HepG2 (cell line): Measurements from ENCODE around the gene PLK3. TPM values are rescaled to one million over a fixed set of nuclear protein-coding genes. Genes with fewer than 3 reads are reported as not detected.

Source experiments
- CBX1 ChIP-seq: IDR thresholded peaks from one replicate; pipeline ENCODE4 v1.6.1; 2016; ENCODE audit warnings: antibody characterized with exemption, low read depth
- ETS1 ChIP-seq: sonication (generic); formaldehyde crosslinking; IDR thresholded peaks from 2 replicates; pipeline ENCODE4 v1.4.0; 2020; ENCODE audit warnings: missing genetic modification reagents
- GLI4 ChIP-seq: sonication (generic); formaldehyde crosslinking; IDR thresholded peaks from 2 replicates; pipeline ENCODE4 v1.5.1; 2020; ENCODE audit warnings: missing genetic modification reagents, mild to moderate bottlenecking, moderate library complexity, borderline replicate concordance
- MEIS2 ChIP-seq: sonication (generic); formaldehyde crosslinking; IDR thresholded peaks from 2 replicates; pipeline ENCODE4 v1.9.0; 2021; ENCODE audit warnings: mild to moderate bottlenecking, missing genetic modification reagents
- MLX ChIP-seq: IDR thresholded peaks from 2 replicates; pipeline ENCODE4 v1.6.1; 2016
- MTF2 ChIP-seq: sonication (generic); formaldehyde crosslinking; IDR thresholded peaks from 2 replicates; pipeline ENCODE4 v1.5.0; 2020; ENCODE audit warnings: missing genetic modification reagents, borderline replicate concordance
- PAF1 ChIP-seq: IDR thresholded peaks from 2 replicates; pipeline ENCODE4 v1.6.1; 2016; ENCODE audit warnings: missing genetic modification reagents, missing compliant biosample characterization
- RNF219 ChIP-seq: sonication (generic); formaldehyde crosslinking; IDR thresholded peaks from 2 replicates; pipeline ENCODE4 v1.5.0; 2020; ENCODE audit warnings: mild to moderate bottlenecking, missing genetic modification reagents
- SMC3 ChIP-seq: IDR thresholded peaks from 2 replicates; pipeline ENCODE4 v1.6.1; 2011; ENCODE audit warnings: low read length, improper control_type of control experiment
- SSRP1 ChIP-seq: IDR thresholded peaks from 2 replicates; pipeline ENCODE4 v1.6.1; 2016; ENCODE audit warnings: control low read depth
- ZBTB25 ChIP-seq: IDR thresholded peaks from 2 replicates; pipeline ENCODE4 v1.6.1; 2018; ENCODE audit warnings: missing genetic modification reagents
- ZBTB4 ChIP-seq: sonication (generic); formaldehyde crosslinking; IDR thresholded peaks from 2 replicates; pipeline ENCODE4 v1.4.0; 2020; ENCODE audit warnings: missing genetic modification reagents, mild to moderate bottlenecking, borderline replicate concordance
- ZNF274 ChIP-seq: sonication (generic); formaldehyde crosslinking; IDR thresholded peaks from 2 replicates; pipeline ENCODE4 v1.5.1; 2020; ENCODE audit warnings: mild to moderate bottlenecking, missing genetic modification reagents
- ZNF512 ChIP-seq: sonication (generic); formaldehyde crosslinking; IDR thresholded peaks from 2 replicates; pipeline ENCODE4 v1.4.0; 2020; ENCODE audit warnings: mild to moderate bottlenecking, missing genetic modification reagents
- ZNF577 ChIP-seq: sonication (generic); formaldehyde crosslinking; IDR thresholded peaks from 2 replicates; pipeline ENCODE4 v1.4.0; 2020; ENCODE audit warnings: mild to moderate bottlenecking, low read depth, missing genetic modification reagents, borderline replicate concordance
- ZNF720 ChIP-seq: sonication (generic); formaldehyde crosslinking; IDR thresholded peaks from 2 replicates; pipeline ENCODE4 v1.4.0; 2020; ENCODE audit warnings: missing genetic modification reagents
- ZNF747 ChIP-seq: sonication (generic); formaldehyde crosslinking; IDR thresholded peaks from 2 replicates; pipeline ENCODE4 v1.8.1; 2023; ENCODE audit warnings: missing genetic modification reagents, mild to moderate bottlenecking, borderline replicate concordance
- ZZZ3 ChIP-seq: sonication (generic); formaldehyde crosslinking; IDR thresholded peaks from 2 replicates; pipeline ENCODE4 v1.4.0; 2020; ENCODE audit warnings: missing genetic modification reagents, mild to moderate bottlenecking, borderline replicate concordance
- polyA plus RNA-seq, 8 experiments: library from polyadenylated mRNA; depleted of rRNA in 3 of 8; stranded (reverse) in 7 of 8; unstranded in 1 of 8; fragments of >200 nt; fragmentation: Illumina TruSeq in 4 of 8; extraction: Trizol in 4 of 8; gene quantifications; 2 replicates each; pipeline versions ENCODE4 v1.2.1 to v1.2.3, GENCODE V29; 2011 to 2016; ENCODE audit warnings: low read depth in 4 of 8, missing spikeins in 1 of 8, mixed read lengths in 1 of 8; ENCODE audit not compliant: insufficient read depth in 1 of 8
- total RNA-seq, 5 experiments: library from RNA; depleted of rRNA; stranded (reverse); fragments of >200 nt; fragmentation: Illumina TruSeq; extraction: Trizol; gene quantifications; 2 replicates each; pipeline ENCODE4 v1.2.3, GENCODE V29; 2016; ENCODE audit warnings: low read depth in 1 of 5

PLK3 gene
- total and polyA plus RNA-seq, 2 of the 13 experiments (the other 11 are each of a cell fraction or from before 2014, with no cell fraction given) = 9.8 to 16.9 TPM

GRCh38 chr1:44799770-44800584 is at the start of gene PLK3 (continued):
- TF ChIP-seq MLX (CRISPR knock-in tag) (no peak), SMC3 (peak; percentile 17; the same call in 1 of the 2 replicates), ETS1 (CRISPR knock-in tag) (no peak), ZNF512 (CRISPR knock-in tag) (no peak), ZBTB25 (CRISPR knock-in tag) (peak; percentile 35; the same call in 1 of the 2 replicates), PAF1 (CRISPR knock-in tag) (no peak), ZZZ3 (peak; percentile 71; the same call in 1 of the 2 replicates), ZBTB4 (CRISPR knock-in tag) (peak; percentile 90; the same call in 1 of the 2 replicates), MTF2 (CRISPR knock-in tag) (no peak; the same call in 1 of the 2 replicates), ZNF274 (CRISPR knock-in tag) (peak; percentile 74), MEIS2 (CRISPR knock-in tag) (peak; percentile 74), SSRP1 (CRISPR knock-in tag) (peak; percentile 69; the same call in 1 of the 2 replicates), RNF219 (CRISPR knock-in tag) (no peak; the same call in 1 of the 2 replicates), CBX1 (peak; percentile 67), ZNF720 (CRISPR knock-in tag) (no peak), ZNF577 (CRISPR knock-in tag) (peak; percentile 81; the same call in 1 of the 2 replicates), ZNF747 (CRISPR knock-in tag) (0 out of 2 replicates have a peak, but pooled peaks have one; percentile 60), GLI4 (CRISPR knock-in tag) (no peak; the same call in 1 of the 2 replicates)
